ENCODE results near the gene SLC12A7.

DNA sequence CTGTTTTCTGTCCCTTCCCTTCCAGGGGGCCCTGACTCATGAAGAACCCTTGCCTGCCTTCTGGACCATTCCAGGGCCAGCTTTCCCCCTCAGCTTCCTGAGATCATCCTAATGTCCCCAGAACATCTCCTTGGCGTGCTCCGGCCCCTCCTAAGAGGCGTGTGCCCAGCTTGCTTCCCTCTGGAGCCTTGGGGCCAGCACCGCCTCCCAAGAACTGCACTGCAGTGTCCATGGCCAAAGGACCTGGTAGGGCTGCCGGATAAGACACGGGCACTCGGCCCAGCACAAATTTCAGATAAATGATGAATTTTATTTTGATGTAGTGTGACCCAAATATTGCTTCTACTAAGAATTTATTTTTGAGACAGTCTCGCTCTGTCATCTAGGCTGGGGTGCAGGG lies 20.7 kb upstream of the SLC12A7 start:
- no peak for TF ChIP-seq POLR2A (IDR thresholded peaks at IDR 0.05)
- TF ChIP-seq, protein P1, sequence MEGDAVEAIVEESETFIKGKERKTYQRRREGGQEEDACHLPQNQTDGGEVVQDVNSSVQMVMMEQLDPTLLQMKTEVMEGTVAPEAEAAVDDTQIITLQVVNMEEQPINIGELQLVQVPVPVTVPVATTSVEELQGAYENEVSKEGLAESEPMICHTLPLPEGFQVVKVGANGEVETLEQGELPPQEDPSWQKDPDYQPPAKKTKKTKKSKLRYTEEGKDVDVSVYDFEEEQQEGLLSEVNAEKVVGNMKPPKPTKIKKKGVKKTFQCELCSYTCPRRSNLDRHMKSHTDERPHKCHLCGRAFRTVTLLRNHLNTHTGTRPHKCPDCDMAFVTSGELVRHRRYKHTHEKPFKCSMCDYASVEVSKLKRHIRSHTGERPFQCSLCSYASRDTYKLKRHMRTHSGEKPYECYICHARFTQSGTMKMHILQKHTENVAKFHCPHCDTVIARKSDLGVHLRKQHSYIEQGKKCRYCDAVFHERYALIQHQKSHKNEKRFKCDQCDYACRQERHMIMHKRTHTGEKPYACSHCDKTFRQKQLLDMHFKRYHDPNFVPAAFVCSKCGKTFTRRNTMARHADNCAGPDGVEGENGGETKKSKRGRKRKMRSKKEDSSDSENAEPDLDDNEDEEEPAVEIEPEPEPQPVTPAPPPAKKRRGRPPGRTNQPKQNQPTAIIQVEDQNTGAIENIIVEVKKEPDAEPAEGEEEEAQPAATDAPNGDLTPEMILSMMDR (IDR thresholded peaks at IDR 0.05) = no peak
